Mesenchymal stem cell (in vitro differentiated cells and primary cell): Measurements from ENCODE around the gene HDAC4.

ENCODE experiments used
- DNase-seq: peaks from one replicate; pipeline ENCODE4 v3.0.0-alpha.2; 2013
- H2AFZ ChIP-seq: one replicate; pipeline ENCODE4 v1.6.1; 2013; ENCODE audit warnings: low read depth, mild to moderate bottlenecking, control low read depth, inconsistent platforms, low read length, moderate library complexity
- H2AK5ac ChIP-seq: 2 replicates; pipeline ENCODE4 v1.6.1; 2013; ENCODE audit warnings: low read length, moderate library complexity, mild to moderate bottlenecking, inconsistent platforms; ENCODE audit not compliant: severe bottlenecking
- H2BK120ac ChIP-seq: one replicate; pipeline ENCODE4 v1.6.1; 2013; ENCODE audit warnings: low read depth, mild to moderate bottlenecking, inconsistent platforms, low read length, moderate library complexity
- H2BK12ac ChIP-seq, 2 experiments: one replicate each; pipeline ENCODE4 v1.6.1; 2013; ENCODE audit warnings: inconsistent platforms in 2 of 2, low read length in 2 of 2, mild to moderate bottlenecking in 2 of 2, moderate library complexity in 2 of 2, control low read depth in 1 of 2
- H2BK15ac ChIP-seq: one replicate; pipeline ENCODE4 v1.6.1; 2013; ENCODE audit warnings: mild to moderate bottlenecking, low read depth, inconsistent platforms; ENCODE audit not compliant: poor library complexity, severe bottlenecking
- H2BK5ac ChIP-seq: 2 replicates; pipeline ENCODE4 v1.6.1; 2013; ENCODE audit warnings: low read depth, mild to moderate bottlenecking, low read length, control low read depth, inconsistent platforms; ENCODE audit not compliant: poor library complexity, severe bottlenecking
- H3K14ac ChIP-seq, 2 experiments: one replicate each; pipeline ENCODE4 v1.6.1; 2013; ENCODE audit warnings: inconsistent platforms in 2 of 2, low read length in 2 of 2, control low read depth in 1 of 2, mild to moderate bottlenecking in 1 of 2, moderate library complexity in 1 of 2
- H3K18ac ChIP-seq, 2 experiments: one replicate each; pipeline ENCODE4 v1.6.1; 2013; ENCODE audit warnings: inconsistent platforms in 2 of 2, low read length in 2 of 2, control low read depth in 1 of 2, low read depth in 1 of 2, mild to moderate bottlenecking in 1 of 2
- H3K23ac ChIP-seq, 2 experiments: one replicate each; pipeline ENCODE4 v1.6.1; 2013; ENCODE audit warnings: inconsistent platforms in 2 of 2, low read length in 2 of 2, mild to moderate bottlenecking in 2 of 2, moderate library complexity in 2 of 2, control low read depth in 1 of 2
- H3K27ac ChIP-seq: 2 replicates; pipeline ENCODE4 v1.5.1; 2013; ENCODE audit warnings: mild to moderate bottlenecking, moderate library complexity, low read length, control low read depth, inconsistent platforms; ENCODE audit not compliant: poor library complexity, severe bottlenecking
- H3K27me3 ChIP-seq, 2 experiments: 2 replicates each; pipeline versions ENCODE4 v1.6.1 to v1.7.0; 2013; ENCODE audit warnings: low read length in 2 of 2, mild to moderate bottlenecking in 2 of 2, moderate library complexity in 2 of 2, control low read depth in 1 of 2, inconsistent platforms in 1 of 2; ENCODE audit not compliant: control insufficient read depth in 1 of 2, insufficient read depth in 1 of 2
- H3K36me3 ChIP-seq, 2 experiments: 2 replicates each; pipeline versions ENCODE4 v1.6.1 to v1.7.0; 2013; ENCODE audit warnings: low read length in 2 of 2, control low read depth in 1 of 2, inconsistent platforms in 1 of 2, low read depth in 1 of 2, mild to moderate bottlenecking in 1 of 2; ENCODE audit not compliant: insufficient read depth in 2 of 2, control insufficient read depth in 1 of 2
- H3K4ac ChIP-seq, 2 experiments: one replicate each; pipeline ENCODE4 v1.6.1; 2013; ENCODE audit warnings: inconsistent platforms in 2 of 2, low read length in 2 of 2, mild to moderate bottlenecking in 2 of 2, moderate library complexity in 2 of 2, control low read depth in 1 of 2, low read depth in 1 of 2
- H3K4me1 ChIP-seq: 2 replicates; pipeline ENCODE4 v1.6.1; 2013; ENCODE audit warnings: low read depth, low read length, control low read depth; ENCODE audit not compliant: control insufficient read depth, insufficient read depth
- H3K4me2 ChIP-seq: 2 replicates; pipeline ENCODE4 v1.6.1; 2013; ENCODE audit warnings: low read length, mild to moderate bottlenecking, inconsistent platforms; ENCODE audit not compliant: poor library complexity, severe bottlenecking
- H3K4me3 ChIP-seq, 2 experiments: 2 replicates each; pipeline versions ENCODE4 v1.5.1 to v1.7.0; 2013; ENCODE audit warnings: low read length in 2 of 2, mild to moderate bottlenecking in 2 of 2, control low read depth in 1 of 2, low read depth in 1 of 2; ENCODE audit not compliant: insufficient read depth in 1 of 2
- H3K79me1 ChIP-seq: replicated peaks from 2 replicates; pipeline ENCODE4 v1.6.1; 2013; ENCODE audit warnings: mild to moderate bottlenecking, control low read depth, low read length, inconsistent platforms; ENCODE audit not compliant: poor library complexity, severe bottlenecking
- H3K9ac ChIP-seq: 2 replicates; pipeline ENCODE4 v1.7.0; 2013; ENCODE audit warnings: mild to moderate bottlenecking, low read length, moderate library complexity
- H3K9me3 ChIP-seq: 2 replicates; pipeline ENCODE4 v1.7.0; 2013; ENCODE audit warnings: mild to moderate bottlenecking, low read length; ENCODE audit not compliant: control insufficient read depth
- H4K8ac ChIP-seq: one replicate; pipeline ENCODE4 v1.6.1; 2013; ENCODE audit warnings: inconsistent platforms, mild to moderate bottlenecking, low read length, moderate library complexity
- H4K91ac ChIP-seq: one replicate; pipeline ENCODE4 v1.6.1; 2013; ENCODE audit warnings: mild to moderate bottlenecking, low read length, inconsistent platforms
- WGBS: methylation state at CpG from one replicate; pipeline ENCODE4 v1.1.7; 2013; ENCODE audit warnings: mixed read lengths; 5-methylcytosine and 5-hydroxymethylcytosine counted together

HDAC4 gene

DNA sequence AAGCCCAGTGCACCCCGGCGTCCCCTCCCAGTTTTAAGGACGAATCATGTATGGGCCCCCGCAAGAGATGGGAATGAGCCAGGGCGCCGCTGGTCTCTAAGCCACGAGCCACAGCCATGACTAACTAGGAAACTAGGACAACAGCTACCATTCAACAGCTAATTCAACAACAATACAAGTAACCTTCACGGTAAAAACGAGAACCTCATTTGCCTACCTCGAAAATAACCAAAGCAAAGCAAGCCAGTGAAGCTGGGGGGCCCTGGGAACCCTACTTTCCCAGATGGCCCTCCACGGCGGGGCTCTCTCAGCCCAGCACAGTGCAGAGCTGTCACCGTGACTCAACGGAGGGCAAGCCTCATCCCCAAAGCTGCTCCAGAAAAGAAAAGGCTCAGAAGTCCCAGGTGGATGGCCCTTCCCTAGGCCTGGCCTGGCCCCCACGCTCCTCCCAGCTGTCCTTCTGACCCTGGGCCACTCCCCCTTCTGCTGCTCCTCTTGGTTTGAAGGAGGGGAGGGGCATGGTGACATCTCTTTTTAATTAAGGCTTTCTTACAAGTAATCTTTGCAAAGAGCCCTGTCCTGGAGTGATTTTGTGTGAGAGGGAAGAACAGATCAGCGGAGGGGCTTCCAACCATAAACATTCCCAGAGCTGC, 126.3 kb downstream of the HDAC4 start:
- Histone ChIP-seq H3K23ac (no peak overlapping the region), H2BK120ac (no peak overlapping the region), H3K9ac (peak overlapping the region; percentile 93), H3K27ac (peak overlapping the region; percentile 8), H2BK12ac (no peak overlapping the region), H3K4me1 (peaks cover 32% of the 10 kb centered on the region), H4K91ac (no peak overlapping the region), H4K8ac (no peak overlapping the region), H2AK5ac (peak overlapping the region; percentile 33), H2AFZ (no peak overlapping the region), H3K36me3 (no peaks in the 10 kb centered on the region), H3K14ac (peak overlapping the region in 1 of 2 experiments; percentile 32), H3K18ac (no peak overlapping the region), H2BK15ac (no peak overlapping the region), H3K79me1 (peaks cover 60% of the 10 kb centered on the region), H3K9me3 (no peaks in the 10 kb centered on the region), H3K4ac (no peak overlapping the region), H2BK5ac (no peak overlapping the region), H3K27me3 (no peaks in the 10 kb centered on the region), H3K4me2 (peak overlapping the region; percentile 49), H3K4me3 (peak overlapping the region in 1 of 2 experiments; percentile 72)
- DNase-seq = no peak
- 92% methylated on average over 16 of the region's 16 CpGs for WGBS

DNA sequence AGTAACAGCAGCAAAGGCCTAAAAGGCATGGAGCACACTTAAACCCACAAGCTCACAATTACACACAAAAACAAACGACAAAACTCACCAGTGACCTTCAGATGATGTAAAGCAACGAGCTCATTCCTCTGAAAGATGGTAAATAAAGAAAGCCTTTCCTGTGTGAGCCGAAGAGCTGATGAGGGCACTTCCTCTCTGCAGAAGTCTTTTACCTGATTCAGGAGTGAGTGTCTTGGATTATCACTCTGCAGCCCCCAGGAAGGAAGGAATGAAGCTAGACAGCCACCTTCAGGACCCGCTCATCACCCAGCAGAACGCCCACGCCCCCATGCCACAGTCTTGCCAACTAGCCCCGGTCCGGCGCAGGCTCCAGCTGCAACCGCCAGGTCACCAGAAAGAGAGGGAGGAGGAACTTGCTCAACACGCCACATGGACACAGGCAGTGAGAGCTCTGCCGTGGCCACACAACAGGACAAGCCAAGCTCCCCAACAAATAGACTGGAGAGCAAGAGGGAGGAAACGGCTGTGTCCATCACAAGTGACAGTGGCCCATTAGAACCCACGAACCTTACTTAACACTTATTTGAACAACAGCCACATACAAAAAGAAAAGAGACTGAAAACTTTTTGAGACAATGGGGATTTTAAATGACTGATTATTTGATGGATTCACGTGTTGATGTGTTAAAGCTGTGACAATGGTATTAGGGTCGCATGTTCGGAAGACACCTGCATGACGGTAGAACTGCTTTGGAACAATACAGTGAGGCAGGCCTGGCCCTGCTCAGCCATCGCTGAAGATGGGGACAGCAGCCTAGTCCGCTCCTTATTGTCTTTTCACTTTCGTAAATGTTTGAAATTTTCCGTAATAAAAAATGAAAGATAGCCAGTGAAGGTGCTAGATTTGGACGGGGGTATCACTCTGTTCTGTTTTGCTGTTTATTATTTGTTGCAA, 127.3 kb downstream of the HDAC4 start:
- no peak for DNase-seq
- no peaks in the 10 kb centered on the region for H3K9me3 ChIP-seq
- peak overlapping the region; percentile 93 for H3K9ac ChIP-seq
- H3K14ac ChIP-seq = no peak overlapping the region
- H3K4me3 ChIP-seq = peak overlapping the region in 1 of 2 experiments; percentile 72
- H3K4me2 ChIP-seq = no peak overlapping the region
- H3K23ac ChIP-seq = no peak overlapping the region
- H2BK12ac ChIP-seq = no peak overlapping the region
- no peak overlapping the region for H2BK120ac ChIP-seq
- peak overlapping the region in 1 of 2 experiments; percentile 37 for H3K18ac ChIP-seq
- no peak overlapping the region for H4K8ac ChIP-seq
- no peak overlapping the region for H2AFZ ChIP-seq
- H4K91ac ChIP-seq = no peak overlapping the region
- 97% methylated on average over 21 of the region's 23 CpGs for whole genome bisulfite sequencing
- H2BK15ac ChIP-seq = no peak overlapping the region
- H3K4ac ChIP-seq = no peak overlapping the region
- H3K4me1 ChIP-seq = peaks cover 26% of the 10 kb centered on the region
- no peak overlapping the region for H2BK5ac ChIP-seq
- no peaks in the 10 kb centered on the region for H3K36me3 ChIP-seq
- no peak overlapping the region for H2AK5ac ChIP-seq
- peaks cover 62% of the 10 kb centered on the region for H3K79me1 ChIP-seq
- no peak overlapping the region for H3K27ac ChIP-seq
- H3K27me3 ChIP-seq = no peaks in the 10 kb centered on the region

DNA sequence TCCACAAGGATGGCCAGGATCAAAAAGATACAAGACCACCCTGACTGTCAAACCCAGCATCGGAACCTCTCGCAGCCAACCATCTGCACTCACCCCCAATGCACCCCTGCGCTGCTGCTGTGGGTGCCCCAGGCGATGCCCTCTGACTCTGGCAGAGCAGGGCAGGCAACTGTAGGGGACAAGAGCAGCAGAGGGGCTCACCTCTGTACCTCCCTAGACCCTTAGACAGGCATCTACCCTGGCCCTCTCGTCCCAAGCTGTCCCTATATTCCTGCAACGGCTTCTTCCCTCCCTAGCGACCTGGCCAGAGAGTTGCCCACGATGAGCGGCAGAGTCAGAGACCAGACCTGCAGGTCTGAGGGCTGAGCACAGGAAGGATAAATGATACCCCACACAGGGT, 128.2 kb downstream of the HDAC4 start:
- no peak overlapping the region for H3K27ac ChIP-seq
- no peak overlapping the region for H2AK5ac ChIP-seq
- H2BK120ac ChIP-seq = no peak overlapping the region
- H2BK12ac ChIP-seq = no peak overlapping the region
- no peak for DNase-seq
- no peak overlapping the region for H3K14ac ChIP-seq
- H3K4ac ChIP-seq = no peak overlapping the region
- H2AFZ ChIP-seq = no peak overlapping the region
- H4K91ac ChIP-seq = no peak overlapping the region
- no peak overlapping the region for H2BK5ac ChIP-seq
- H3K4me3 ChIP-seq = no peak overlapping the region
- no peak overlapping the region for H3K4me2 ChIP-seq
- H3K23ac ChIP-seq = no peak overlapping the region
- no peak overlapping the region for H2BK15ac ChIP-seq
- H3K79me1 ChIP-seq = peaks cover 63% of the 10 kb centered on the region
- H3K27me3 ChIP-seq = no peaks in the 10 kb centered on the region
- H3K9me3 ChIP-seq = no peaks in the 10 kb centered on the region
- WGBS = 96% methylated on average over 9 of the region's 9 CpGs
- no peak overlapping the region for H3K9ac ChIP-seq
- no peak overlapping the region for H4K8ac ChIP-seq
- no peak overlapping the region for H3K18ac ChIP-seq
- H3K4me1 ChIP-seq = peaks cover 29% of the 10 kb centered on the region
- no peaks in the 10 kb centered on the region for H3K36me3 ChIP-seq

DNA sequence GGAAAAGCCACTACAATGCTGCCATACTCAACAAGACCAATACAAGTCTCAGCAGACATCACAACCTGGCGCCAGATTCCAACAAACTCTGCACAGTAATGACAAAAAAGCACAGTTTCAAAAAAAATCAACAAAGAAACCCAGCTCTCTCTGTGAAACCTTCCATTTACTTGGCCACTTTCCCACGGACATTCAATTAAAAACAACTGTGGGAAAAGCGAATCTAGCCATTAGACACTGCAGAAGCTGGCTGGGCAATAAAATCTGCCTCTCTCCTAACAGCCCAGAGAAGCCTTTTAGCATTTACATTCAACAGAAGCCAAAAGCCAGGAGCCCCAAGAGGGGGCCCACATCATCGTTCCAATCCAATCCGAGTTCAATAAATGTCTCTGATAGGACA, 128.9 kb downstream of the HDAC4 start:
- peaks cover 61% of the 10 kb centered on the region for H3K79me1 ChIP-seq
- no peak overlapping the region for H3K4me3 ChIP-seq
- no peaks in the 10 kb centered on the region for H3K9me3 ChIP-seq
- no peak overlapping the region for H3K14ac ChIP-seq
- WGBS = 57% methylated on average over 5 of the region's 5 CpGs
- no peak for DNase-seq
- no peak overlapping the region for H4K91ac ChIP-seq
- H2BK12ac ChIP-seq = no peak overlapping the region
- no peak overlapping the region for H2BK120ac ChIP-seq
- no peak overlapping the region for H3K18ac ChIP-seq
- H3K36me3 ChIP-seq = no peaks in the 10 kb centered on the region
- H3K27me3 ChIP-seq = no peaks in the 10 kb centered on the region
- H3K4me2 ChIP-seq = no peak overlapping the region
- no peak overlapping the region for H2AK5ac ChIP-seq
- no peak overlapping the region for H4K8ac ChIP-seq
- H2BK5ac ChIP-seq = no peak overlapping the region
- H3K23ac ChIP-seq = no peak overlapping the region
- peaks cover 36% of the 10 kb centered on the region for H3K4me1 ChIP-seq
- no peak overlapping the region for H3K4ac ChIP-seq
- H2BK15ac ChIP-seq = no peak overlapping the region
- no peak overlapping the region for H2AFZ ChIP-seq
- H3K27ac ChIP-seq = no peak overlapping the region
- peak overlapping the region; percentile 38 for H3K9ac ChIP-seq
